Measurements from ENCODE around the gene HTRA2.
"Not testable (repeated sequence)": the region's sequence is repeated elsewhere in the genome, so short reads cannot be mapped to it uniquely, and the experiment has no call there.

Gene HTRA2

DNA sequence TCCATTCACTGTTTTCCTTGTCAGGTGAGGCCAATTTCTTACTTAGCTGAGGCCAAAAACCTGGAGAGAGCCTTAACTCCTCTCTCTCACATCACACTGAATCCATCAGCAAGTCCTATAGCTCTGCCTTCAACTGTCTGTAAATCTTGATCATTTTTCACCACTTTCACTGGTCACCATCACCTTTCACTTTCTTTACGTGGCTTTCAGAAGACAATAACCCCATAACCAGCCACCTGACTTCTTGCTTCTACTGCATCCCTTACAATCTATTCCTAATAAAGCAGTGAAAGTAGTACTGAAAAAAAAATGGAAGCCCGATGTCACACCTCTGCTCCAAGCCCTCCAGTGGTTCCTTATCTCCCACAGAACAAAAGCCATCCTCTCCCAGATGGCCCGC, 16.3 kb downstream of the HTRA2 start:
- DNase-seq, result no peak

DNA sequence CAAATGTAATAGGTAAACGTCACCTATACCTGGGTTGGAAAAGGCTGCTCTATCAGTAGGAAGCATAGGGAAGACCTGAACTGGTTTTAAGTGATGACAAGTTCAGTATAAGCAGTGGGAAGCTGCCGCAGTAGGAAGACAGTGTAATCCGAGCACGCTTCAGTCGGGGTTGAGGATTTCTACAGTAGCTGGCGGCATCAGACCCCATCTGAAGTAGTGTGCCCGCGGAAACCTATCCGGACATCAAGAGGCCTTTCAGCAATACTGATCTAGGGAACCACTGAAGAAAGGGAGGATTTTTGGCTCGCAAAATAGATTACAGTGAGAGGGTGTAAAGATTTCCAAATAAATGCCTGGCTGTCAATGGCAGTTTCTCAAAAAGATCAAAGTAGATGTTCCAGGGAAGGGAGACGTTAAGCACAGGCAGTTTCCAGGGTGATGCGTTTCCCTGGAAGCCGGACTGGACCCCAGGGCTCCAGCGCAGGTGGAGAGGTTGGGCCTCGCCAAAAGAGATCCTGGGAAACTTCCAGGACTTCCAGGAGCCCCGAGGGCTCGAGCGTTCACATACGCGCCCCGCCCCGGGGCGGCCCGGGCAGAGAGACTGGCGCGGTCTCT, 18.7 kb downstream of the HTRA2 start:
- peak; percentile 10 for DNase-seq

DNA sequence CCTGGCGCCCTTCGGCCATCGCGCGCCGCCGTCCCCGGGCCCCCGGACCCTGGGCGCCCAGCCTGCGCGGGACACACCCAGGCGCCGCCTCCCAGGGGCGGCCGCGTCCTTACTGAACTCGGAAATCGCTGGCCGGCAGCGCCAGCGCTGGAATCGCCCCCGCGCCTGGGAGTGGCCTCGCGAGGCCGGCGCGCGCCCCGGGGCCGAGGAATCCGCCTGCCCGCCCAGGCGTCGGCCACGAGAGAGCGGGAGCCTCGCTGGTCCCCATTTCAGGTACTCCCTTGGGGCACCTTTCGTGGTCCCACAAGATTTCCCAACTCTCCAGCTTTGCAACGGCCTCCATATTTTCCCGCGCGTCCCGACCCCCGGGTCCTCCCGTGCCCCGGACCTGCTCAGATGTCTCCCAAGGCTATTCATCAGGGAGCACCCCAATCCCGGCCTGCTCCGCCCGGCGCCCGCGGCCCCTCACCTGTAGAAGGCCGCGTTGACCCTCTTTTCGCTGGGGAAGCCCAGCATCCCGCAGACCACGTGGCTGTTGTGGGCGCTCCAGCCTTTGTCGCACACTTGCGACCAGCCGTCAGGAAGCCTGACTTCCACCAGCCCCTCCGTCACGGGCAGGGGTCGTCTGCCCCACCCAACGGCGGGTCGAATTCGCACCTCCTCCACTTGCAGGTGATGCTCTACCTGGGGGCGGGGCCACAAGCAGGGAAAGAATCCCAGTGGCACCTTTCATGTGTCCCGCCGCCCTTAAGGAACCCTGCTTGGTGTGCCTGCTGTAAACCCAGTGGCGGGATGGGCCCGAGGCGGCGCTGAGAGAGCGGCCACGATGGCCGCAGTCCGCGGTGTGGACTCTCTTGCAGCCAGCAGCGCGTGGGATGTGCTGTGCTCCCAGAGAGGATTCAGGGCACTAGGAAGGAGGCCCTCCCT, 19.4 kb downstream of the HTRA2 start:
- peak; percentile 44 for DNase-seq

DNA sequence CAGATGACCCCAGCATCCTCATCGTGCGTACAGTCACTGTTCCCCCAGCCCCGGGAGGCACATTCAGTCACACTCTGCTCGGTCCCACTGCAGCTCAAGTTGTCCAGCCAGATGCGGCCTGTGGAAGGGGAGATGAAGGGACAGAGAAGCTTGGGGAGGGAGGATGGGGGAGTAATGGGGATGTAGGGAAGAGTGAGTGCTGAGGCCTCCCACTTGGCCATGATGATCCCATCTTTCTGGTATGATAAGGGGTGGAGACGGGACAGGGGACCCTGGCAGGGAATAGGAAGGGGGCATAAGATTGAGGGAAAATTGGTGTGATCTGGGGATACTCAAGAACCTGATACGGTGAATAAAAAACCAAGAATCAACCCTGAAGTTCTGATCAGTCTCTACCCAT, 20.5 kb downstream of the HTRA2 start:
- no peak for DNase-seq

DNA sequence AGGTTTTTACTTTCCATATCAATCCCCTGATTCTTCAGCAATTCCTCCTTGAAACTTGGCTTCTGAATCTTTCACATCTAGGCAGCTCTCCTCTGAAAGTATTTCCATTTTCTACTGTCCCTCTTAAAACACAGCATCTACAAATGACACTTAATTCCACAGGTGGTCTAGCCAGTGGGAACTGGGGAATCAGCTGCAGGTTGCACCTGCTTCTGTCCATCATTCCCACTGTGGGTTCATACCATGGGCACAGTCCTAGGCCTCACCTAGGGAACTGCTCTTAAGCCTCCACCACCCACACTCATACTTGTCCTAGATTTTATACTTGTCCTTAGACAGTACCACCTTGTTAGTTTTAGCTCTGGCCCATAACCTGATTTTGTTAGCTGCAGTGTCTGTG, 21.8 kb downstream of the HTRA2 start:
- DNase-seq, result no peak

DNA sequence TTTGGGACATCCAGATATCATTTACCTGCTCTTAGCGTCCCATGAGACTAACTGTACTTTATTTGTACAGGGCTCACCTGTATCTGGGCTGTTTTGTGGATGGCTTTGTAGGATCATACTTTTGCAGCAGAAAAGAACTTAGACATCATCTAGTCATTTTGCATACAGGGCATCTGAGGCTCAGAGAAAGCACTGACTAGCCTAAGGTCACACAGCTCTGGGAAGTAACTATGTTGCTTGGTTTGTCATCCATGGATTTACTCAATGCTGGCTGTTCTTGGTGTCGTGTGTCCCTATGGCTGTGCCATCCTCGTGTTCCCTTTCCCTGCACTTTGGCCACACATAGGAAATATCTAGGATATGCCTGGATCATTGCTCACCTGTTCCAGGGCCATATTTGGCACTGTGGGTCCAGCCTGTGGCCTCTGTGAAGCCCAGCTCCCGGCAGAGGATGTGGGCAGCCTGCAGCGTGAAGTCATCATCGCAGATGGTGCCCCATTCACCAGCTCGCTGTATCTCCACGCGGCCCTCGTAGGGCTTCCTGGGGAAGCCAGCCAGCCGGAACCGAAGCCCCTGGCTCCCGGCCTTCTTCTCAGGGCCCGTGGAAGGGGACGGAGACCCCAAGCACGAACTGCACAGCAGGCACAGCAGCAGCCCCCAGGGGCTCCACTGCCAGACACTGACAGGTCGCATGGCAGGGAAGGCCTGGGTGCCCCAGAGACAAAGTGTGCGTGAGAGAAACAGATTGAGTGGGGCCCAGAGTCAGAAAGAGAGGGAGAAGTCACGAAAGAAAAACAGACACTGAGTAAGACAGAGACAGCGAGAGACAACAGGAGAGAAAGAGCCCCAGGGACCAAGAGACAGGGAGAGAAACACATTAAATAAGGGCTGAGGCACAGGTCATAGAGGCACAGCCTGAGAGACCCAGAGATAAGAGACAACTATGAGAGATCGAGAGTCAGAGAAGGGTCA, 22.5 kb downstream of the HTRA2 start:
- DNase-seq, result no peak

DNA sequence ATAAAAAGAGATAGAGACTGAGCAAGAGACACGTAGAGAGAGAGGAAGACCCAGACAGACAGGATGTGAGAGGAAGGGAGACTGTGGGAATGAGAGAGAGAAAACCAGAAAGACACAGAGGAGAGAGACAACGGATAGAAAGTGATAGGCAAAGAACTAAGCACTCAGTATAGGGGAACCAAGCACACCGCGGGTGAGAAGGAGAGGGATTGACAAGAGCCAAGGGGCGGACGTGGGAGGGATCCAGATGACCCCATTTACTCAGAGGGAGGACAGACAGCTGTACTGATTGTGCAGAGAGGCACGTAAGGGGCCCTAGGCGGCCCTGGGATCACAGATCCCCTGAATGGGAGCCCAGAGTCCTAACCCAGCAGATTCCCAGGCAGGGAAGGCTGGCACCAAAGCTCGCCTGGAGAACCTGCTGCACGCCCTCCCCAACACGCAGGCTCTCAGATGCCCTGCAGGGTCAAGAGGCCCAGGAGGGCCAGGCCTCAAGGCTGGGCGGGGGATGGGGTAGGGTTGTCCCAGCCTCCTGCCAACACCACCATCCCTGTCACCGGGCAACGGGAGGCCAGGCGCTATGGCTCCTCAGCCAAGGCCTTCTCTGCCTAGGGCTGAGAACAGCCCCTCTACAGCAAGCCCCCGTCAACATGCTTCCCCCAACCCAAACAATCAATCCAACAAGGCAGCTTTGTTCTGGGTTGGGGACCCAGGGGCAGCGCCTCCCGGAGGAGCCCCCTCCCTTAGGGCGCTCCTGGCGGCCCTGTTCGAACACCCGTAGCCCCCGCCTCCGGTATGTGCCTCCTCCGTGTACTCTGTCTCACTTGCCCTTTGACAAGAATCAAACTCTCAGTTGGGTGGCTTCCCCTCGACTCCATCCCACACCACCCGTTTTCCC, 23.4 kb downstream of the HTRA2 start:
- DNase-seq, result no peak

DNA sequence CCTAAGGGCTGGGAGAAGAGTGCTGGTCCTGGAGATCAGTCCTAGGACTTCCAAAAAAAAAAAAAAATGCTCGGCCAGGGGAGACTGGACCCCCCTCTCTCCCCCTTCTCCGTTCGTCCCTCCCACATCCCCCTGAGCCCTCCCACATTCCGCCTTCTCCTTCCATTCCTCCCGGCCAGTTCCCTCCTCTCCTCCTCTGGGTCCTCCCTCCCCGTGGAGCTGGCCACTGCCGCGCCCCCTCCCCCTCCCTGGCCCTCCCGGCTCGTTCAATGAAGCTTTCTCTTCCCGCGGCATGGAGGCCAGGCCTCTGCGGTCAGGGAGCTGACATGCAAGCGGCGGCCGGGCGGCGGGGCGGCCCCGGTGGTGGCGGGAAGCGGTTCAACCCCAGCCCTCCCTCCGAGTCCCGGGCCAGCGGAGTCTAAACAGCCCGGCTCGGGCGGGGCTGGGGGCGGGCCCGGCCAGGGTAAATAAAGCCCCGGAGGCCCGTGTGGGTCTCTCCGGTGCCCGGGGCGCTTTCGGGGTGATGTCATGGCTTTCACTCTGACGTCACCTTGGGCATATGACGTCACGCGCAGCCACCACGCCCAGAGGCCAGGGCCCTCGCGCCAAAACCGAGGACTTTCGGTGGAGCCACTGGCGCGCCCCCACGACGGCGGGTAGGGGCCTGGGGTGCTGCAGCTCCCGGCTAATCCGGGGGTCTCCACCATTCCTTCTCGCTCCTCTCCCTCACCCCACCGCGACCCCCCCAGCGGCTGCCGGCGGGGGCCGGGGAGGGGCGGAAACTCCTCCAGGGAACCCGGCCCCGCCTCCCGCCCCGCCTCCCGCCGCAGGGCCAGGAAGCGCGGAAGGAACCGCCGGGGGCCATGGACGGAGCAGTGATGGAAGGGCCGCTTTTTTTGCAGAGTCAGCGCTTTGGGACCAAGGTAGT, 24.4 kb downstream of the HTRA2 start, which contains the start of the genes DOK1 and LOXL3:
Gene DOK1 (plus strand): TSS at position 829 of the 928 bp plus-strand sequence. CDS start 35 bp downstream, at position 864.
Gene LOXL3 (minus strand): TSS at position 51 of the 928 bp plus-strand sequence. CDS start 1,308 bp downstream, outside the sequence.
- DNase-seq, result peak; percentile 55

DNA sequence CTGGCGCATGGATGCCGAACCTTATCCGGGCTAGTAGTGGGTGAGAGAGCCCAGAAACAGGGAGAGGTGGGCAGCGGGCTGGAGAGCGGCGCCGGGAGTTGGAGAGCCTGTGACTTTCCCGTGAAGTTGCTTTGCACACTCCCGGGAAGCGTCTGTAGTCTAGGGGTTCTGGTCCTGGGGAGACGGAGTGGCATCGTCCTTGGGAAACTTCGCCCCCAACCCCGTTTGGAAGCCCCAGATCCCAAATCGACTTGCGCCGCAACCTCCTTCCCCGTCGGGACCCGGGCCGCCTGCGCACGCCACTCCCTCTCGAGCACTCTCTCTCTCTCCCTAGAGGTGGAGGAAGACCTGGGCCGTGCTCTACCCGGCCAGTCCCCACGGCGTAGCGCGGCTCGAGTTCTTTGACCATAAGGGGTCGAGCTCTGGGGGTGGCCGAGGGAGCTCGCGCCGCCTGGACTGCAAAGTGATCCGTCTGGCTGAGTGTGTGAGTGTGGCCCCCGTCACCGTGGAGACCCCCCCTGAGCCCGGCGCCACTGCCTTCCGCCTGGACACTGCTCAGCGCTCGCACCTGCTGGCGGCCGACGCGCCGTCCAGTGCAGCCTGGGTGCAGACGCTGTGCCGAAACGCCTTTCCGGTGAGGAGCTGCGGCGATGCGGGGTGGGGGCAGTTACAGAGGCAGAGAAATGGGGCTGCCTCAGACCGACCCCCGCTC, 25.2 kb downstream of the HTRA2 start:
- peak; percentile 54 for DNase-seq

DNA sequence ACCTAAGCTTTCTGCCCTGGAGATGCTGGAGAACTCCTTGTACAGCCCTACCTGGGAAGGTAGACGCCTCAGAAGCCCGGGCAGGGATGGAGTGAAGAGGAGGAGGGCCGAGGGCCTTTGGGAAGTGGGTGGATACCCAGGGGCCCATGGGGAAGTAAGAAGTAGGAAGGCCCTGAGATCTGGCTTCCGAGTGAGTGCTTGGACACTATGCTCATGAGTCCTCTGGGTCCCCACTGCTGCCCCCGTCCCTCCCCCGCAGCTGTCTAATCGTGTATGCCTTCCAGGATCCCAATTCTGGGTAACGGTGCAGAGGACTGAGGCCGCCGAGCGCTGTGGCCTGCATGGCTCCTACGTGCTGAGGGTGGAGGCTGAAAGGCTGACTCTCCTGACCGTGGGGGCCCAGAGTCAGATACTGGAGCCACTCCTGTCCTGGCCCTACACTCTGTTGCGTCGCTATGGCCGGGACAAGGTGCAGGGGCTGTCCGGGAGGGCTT, 25.9 kb downstream of the HTRA2 start:
- DNase-seq, result no peak

DNA sequence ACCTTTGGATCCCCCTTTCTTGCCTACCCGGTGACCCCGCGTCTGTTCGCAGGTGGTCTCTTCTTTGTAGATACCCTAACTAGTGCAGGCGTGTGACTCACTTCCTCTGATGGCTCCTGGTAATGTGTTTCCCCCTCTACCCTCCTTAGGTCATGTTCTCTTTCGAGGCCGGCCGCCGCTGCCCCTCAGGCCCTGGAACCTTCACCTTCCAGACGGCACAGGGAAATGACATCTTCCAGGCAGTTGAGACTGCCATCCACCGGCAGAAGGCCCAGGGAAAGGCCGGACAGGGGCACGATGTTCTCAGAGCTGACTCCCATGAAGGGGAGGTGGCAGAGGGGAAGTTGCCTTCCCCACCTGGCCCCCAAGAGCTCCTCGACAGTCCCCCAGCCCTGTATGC, 26.4 kb downstream of the HTRA2 start:
- no peak for DNase-seq

DNA sequence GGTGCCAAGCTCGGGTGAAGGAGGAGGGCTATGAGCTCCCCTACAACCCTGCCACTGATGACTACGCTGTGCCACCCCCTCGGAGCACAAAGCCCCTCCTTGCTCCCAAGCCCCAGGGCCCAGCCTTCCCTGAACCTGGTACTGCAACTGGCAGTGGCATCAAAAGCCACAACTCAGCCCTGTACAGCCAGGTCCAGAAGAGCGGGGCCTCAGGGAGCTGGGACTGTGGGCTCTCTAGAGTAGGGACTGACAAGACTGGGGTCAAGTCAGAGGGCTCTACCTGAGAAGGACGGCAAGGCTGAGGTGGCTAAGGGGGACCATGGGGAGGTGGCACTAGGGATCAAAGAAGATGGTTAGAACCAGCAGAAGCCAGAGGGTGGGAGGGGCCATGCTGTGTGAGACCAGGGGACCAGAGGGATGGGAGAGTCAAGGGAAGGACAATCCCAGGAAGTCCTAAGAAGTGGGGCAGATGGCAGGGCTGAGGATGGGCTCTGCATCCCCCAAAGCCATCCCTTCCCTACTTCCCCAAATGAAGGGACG, 27.2 kb downstream of the HTRA2 start:
- DNase-seq, result no peak

DNA sequence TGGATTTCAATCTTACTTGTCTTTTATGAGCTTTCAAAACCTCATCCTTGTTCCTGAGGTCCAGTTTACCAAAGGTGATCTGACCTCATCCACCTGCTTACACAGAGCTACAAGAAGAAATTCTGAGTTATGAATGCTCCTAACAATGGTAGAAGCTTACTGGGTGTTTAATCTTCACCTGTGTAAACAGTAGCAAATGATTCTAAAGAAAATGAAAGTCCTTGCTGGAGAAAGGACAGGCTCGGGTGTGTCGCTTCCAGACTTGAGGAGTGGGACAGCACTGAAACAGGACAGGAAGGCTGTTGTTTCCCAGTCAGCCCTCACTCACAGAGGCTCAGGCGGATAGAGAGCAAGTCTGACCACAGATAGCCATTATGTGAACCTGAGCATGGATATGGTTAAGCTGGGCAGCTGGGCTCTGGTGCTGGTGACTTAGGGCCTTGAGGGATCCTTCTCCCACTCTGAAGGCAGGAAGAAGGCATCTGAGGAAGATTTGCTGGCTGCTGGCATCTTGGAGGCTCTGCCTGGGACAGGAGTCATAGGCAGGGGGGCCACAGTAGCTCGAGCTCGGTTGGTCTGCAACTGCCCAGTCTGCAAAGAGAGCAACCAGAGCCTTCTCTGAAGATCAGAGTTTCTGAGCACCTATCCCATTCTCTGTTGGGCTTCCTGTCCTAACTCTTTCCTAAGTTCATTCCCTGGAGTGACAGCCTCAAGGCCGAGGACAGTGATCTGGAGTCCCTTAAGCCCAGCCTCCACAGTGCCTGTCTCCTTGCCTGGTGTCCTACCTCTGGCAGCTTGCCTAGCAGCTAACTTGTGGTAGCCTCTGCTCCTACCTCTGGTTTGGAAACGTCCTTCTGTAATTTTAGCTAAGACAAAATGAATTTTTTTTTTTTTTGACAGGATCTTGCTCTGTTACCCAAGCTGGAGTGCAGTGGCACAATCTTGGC, 28.8 kb downstream of the HTRA2 start:
- DNase-seq, result peak; percentile 6

DNA sequence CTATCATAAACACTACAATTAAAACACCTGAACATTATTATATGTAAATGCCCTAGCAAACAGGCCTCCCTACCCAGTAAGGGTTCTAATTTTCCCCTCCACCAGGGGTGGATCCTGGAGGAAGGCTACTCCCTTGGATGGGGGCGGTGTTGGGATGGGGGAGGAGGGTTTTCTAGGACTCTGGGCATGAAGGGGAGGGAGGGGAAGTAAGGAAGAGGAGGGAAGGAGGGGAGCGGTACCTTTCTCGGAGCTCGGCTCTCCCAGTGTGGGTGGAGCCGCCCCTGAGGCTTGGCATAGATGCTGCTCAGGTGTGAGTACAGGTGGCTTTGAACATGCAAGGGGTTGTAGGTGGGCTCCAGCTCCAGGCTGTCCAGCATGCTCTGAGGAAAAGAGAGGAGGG, 30.2 kb downstream of the HTRA2 start:
- peak; percentile 87 for DNase-seq

DNA sequence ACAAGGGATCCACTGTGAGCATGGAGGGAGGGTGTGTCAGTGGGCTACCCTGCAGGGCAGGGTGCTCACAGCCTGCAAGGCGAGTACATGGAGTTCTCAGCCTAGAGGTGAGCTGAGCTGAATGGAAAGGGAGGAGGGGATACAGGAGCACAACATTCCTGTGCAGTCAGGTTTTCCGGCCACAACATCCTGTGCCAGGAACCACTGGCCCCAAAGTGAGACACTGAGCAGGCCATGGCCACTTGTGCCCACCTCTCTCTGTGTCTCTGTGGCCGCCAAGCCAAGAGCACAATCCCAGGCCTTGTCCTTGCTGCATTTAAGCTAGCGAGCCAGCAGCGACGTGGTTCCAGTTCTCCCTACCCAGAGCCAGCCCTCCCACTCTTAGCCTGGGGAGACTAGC, 30.9 kb downstream of the HTRA2 start:
- no peak for DNase-seq

DNA sequence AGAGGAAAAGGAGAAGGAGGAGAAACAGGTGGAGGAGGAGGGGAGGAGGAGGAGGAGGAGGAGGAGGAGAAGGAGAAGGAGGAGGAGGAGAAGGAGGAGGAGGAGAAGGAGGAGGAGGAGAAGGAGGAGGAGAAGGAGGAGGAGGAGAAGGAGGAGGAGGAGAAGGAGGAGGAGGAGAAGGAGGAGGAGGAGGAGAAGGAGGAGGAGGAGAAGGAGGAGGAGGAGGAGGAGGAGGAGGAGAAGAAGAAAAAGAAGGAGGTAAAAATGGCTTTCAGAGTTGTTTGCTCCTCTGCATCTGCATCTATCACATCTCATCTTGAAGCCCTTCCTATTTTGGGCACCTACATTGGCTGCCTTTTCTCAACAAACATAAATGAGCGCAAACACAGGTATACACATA, 31.3 kb downstream of the HTRA2 start:
- not testable (repeated sequence) for DNase-seq

DNA sequence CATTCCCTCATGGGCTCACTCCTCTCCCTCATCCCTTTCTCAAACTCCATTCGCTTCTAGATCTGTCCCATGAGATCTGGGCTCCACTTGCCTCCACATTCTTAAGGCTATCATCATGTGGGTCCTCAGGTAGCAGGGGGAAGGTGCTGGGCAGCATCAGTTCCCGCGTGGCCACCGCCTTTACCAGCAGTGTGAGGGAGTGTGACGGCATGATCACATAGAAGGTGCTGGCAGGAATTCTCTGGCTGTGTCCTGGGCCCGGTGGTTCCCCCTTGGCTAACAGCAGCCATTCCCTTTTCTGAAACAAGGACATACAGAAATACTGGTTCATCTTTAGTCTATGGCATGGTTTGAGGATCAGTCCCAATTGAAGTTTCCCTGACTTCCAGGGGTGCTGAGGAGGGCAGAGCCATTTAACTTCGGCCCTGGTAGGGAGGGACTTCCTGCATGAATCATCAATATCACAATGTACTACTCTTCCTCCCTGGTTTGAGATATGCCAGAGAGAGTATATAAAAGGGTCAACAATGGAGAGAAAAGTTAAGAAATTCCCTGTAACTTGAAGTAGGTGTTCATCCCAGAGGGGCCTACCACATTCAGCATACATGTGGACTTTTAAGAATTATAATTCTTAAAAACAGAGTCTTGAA, 32.5 kb downstream of the HTRA2 start:
- no peak for DNase-seq

DNA sequence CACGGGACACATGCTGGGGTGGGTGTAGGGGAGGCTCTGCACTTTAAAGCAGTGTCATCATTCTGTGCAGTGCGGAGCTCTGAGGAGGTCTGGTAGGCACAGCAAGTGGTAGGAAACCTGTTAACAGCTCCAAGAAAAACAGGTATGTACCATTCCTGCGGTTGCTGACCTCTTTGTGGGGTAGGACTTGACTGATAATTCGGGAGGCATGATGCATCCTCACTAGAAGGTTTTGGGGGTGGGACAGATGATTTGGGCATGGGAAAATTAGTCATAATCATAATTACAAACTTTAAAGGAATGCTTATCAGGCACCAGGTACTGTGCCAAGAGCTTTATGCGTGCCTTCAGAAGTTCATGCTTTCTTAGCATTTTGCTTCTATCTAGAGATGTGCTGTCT, 34.5 kb downstream of the HTRA2 start:
- DNase-seq, result no peak

Data from NCI-H69 (cell line).